Psoas muscle (tissue), 8 donors: ENCODE data around the gene JPH3. TPM values are rescaled to one million over a fixed set of nuclear protein-coding genes. Genes with fewer than 3 reads are reported as not detected.

ENCODE experiments used
- ATAC-seq, 4 donors: fragments of 200-7000 bp; cut with Tn5 transposase; one replicate each; pipeline ENCODE4 v1.9.1; 2020; ENCODE audit warnings: moderate library complexity in 3 of 4, mild to moderate bottlenecking in 2 of 4
- DNase-seq, 2 donors: peaks; one replicate each; pipeline ENCODE4 v3.0.0-alpha.2; 2020
- H3K27ac ChIP-seq: fragments of 200-600 bp; one replicate; pipeline ENCODE4 v1.8.0; 2022
- H3K27me3 ChIP-seq, 3 donors: fragments of 200-600 bp in 1 of 3; one replicate each; pipeline versions ENCODE4 v1.6.1 to v1.8.0; 2013 to 2022; ENCODE audit warnings: low read length in 2 of 3, mild to moderate bottlenecking in 2 of 3, moderate library complexity in 1 of 3; ENCODE audit not compliant: insufficient read depth in 3 of 3
- H3K36me3 ChIP-seq, 2 donors: fragments of 200-600 bp in 1 of 2; one replicate each; pipeline versions ENCODE4 v1.6.1 to v1.8.0; 2013 to 2022; ENCODE audit warnings: low read depth in 1 of 2, mild to moderate bottlenecking in 1 of 2, moderate library complexity in 1 of 2; ENCODE audit not compliant: insufficient read depth in 1 of 2
- H3K4me1 ChIP-seq: fragments of 200-600 bp; one replicate; pipeline ENCODE4 v1.8.0; 2022
- H3K4me3 ChIP-seq: fragments of 200-600 bp; one replicate; pipeline ENCODE4 v1.8.0; 2022; ENCODE audit warnings: mild to moderate bottlenecking
- H3K9me3 ChIP-seq: fragments of 200-600 bp; one replicate; pipeline ENCODE4 v1.8.0; 2022
- CTCF ChIP-seq: fragments of 200-600 bp; IDR thresholded peaks from one replicate; pipeline ENCODE4 v1.8.0; 2022; ENCODE audit warnings: antibody characterized with exemption
- WGBS, 3 donors: extraction: QIAGEN DNeasy Blood & Tissue Kit; methylation state at CpG; one replicate each; pipeline versions ENCODE4 v1.1.6 to v1.1.7; 2013; 5-methylcytosine and 5-hydroxymethylcytosine counted together
- intact Hi-C, 2 donors: fragments of 100-400 bp; cut with DNase I; formaldehyde crosslinking; loops; one replicate each; pipeline versions ENCODE4 v1.11.0 to v1.14.2; 2022
- polyA plus RNA-seq, 3 donors: library from polyadenylated mRNA; stranded (reverse); fragments of 200-250 nt; gene quantifications; one replicate each; pipeline ENCODE4 v1.2.3, GENCODE V29; 2013
- total RNA-seq, 4 donors: library from RNA; stranded (reverse); fragmentation: NEBNext Ultra II Directional in 2 of 4; extraction: Animal tissue kit (Norgen Biotek cat#: 25700) in 2 of 4; gene quantifications; one replicate each; pipeline versions ENCODE4 v1.2.1 to v1.2.4, GENCODE V29; 2021 to 2023
- donor health status: healthy with polysubstance abuse.
- donor health status: DM: no; HTN: no; CAD: no; lungs with moderate emphysema.
- donor health status: Bipolar disorder and iron deficiency.
- donor health status: healthy.
- donor health status: DM: yes; HTN: yes; CAD: no.
- donor health status: DM: no; HTN: no; CAD: no.
- donor health status: DM: no; HTN: no; CAD: no.
- donor health status: DM: yes; HTN: yes; CAD: no.

JPH3 gene
- total and polyA plus RNA-seq, 7 donors: 0.03 to 0.13 (median 0.04) TPM; not detected in 2

GRCh38 chr16:87564524-87564778 lies 37.9 kb upstream of the JPH3 start:
- intact Hi-C loops: no loop called here
- DNase-seq (no peak), ATAC-seq (no peak)
- H3K36me3 ChIP-seq: no peaks in the 10 kb centered on the region
- peaks cover 0 to 9% (median 3%) of the 10 kb centered on the region in 3 donors for H3K27me3 ChIP-seq
- no peak for TF ChIP-seq CTCF
- H3K27ac ChIP-seq: no peak overlapping the region
- H3K4me3 ChIP-seq: no peak overlapping the region
- no peaks in the 10 kb centered on the region for H3K9me3 ChIP-seq
- no peaks in the 10 kb centered on the region for H3K4me1 ChIP-seq
- WGBS, 3 donors: 91 to 95% (median 92%) methylated on average over 6 of the region's 6 CpGs

- TF ChIP-seq CTCF: no peak
- no peak for ATAC-seq
- Histone ChIP-seq H3K27ac (no peak overlapping the region), H3K27me3 (peaks cover 0 to 18% (median 0%) of the 10 kb centered on the region in 3 donors), H3K4me3 (no peak overlapping the region), H3K9me3 (no peaks in the 10 kb centered on the region), H3K36me3 (no peaks in the 10 kb centered on the region), H3K4me1 (no peaks in the 10 kb centered on the region)
- no peak for DNase-seq
- 49 to 51% (median 50%) methylated on average over 24 to 25 of the region's 25 CpGs for WGBS, 3 donors
- intact Hi-C loops: loop anchor here (5.0 kb wide), 2 partner anchors 148 to 153 kb away; no protein-coding TSS in a partner anchor
Observed at GRCh38 chr16:87569601-87570571, 32.4 kb upstream of the JPH3 start.

GRCh38 chr16:87570572-87570937 lies 31.8 kb upstream of the JPH3 start:
- no peak for DNase-seq
- WGBS, 3 donors: 38 to 58% (median 48%) methylated on average over 6 of the region's 6 CpGs
- no peaks in the 10 kb centered on the region for H3K36me3 ChIP-seq
- peak in 1 of 4 donors; percentile 15 for ATAC-seq
- intact Hi-C loops: loop anchor here (5.0 kb wide), 2 partner anchors 148 to 153 kb away; no protein-coding TSS in a partner anchor
- H3K9me3 ChIP-seq: no peaks in the 10 kb centered on the region
- no peak overlapping the region for H3K27ac ChIP-seq
- no peak for TF ChIP-seq CTCF
- peaks cover 0 to 23% (median 1%) of the 10 kb centered on the region in 3 donors for H3K27me3 ChIP-seq
- H3K4me3 ChIP-seq: no peak overlapping the region
- H3K4me1 ChIP-seq: no peaks in the 10 kb centered on the region

GRCh38 chr16:87570938-87571867 lies 31.1 kb upstream of the JPH3 start:
- peak in 1 of 2 donors; percentile 48 for DNase-seq
- 36 to 38% (median 37%) methylated on average over 24 of the region's 24 CpGs for WGBS, 3 donors
- H3K9me3 ChIP-seq: no peaks in the 10 kb centered on the region
- H3K4me3 ChIP-seq: no peak overlapping the region
- peak; percentile 51 for TF ChIP-seq CTCF
- no peaks in the 10 kb centered on the region for H3K36me3 ChIP-seq
- peak; percentile 83 to 94 (median 91) for ATAC-seq
- peaks cover 0 to 23% (median 1%) of the 10 kb centered on the region in 3 donors for H3K27me3 ChIP-seq
- intact Hi-C loops: loop anchor here (5.0 kb wide), 2 partner anchors 149 to 154 kb away; no protein-coding TSS in a partner anchor
- H3K4me1 ChIP-seq: no peaks in the 10 kb centered on the region
- peak overlapping the region; percentile 30 for H3K27ac ChIP-seq
